ENCODE measurements around the gene PRMT3. TPM values are rescaled to one million over a fixed set of nuclear protein-coding genes. Genes with fewer than 3 reads are reported as not detected.

Gene PRMT3
- total and polyA plus RNA-seq, 2 of the 13 experiments (the other 11 are each of a cell fraction or from before 2014, with no cell fraction given), result 9.1 to 27.7 TPM

- Histone ChIP-seq H3K4me3 (replicated peaks in 1 of 3; ENCODE audit: insufficient read depth in 1 of 3, low read depth in 2 of 3, low read length in 3 of 3) (no peak overlapping the region), H3K9me3 (ENCODE audit: low read length) (no peaks in the 10 kb centered on the region), H3K79me2 (ENCODE audit: insufficient read depth, low read length) (no peaks in the 10 kb centered on the region), H4K20me1 (ENCODE audit: insufficient read depth, low read length) (no peaks in the 10 kb centered on the region), H3K4me1 (ENCODE audit: insufficient read depth, low read length) (peaks cover 23% of the 10 kb centered on the region), H3K9ac (ENCODE audit: insufficient read depth, low read depth, low read length) (no peak overlapping the region), H3K27ac (ENCODE audit: extremely low read length, insufficient read depth, low read length) (no peak overlapping the region), H2AFZ (ENCODE audit: low read length) (peak overlapping the region; percentile 27), H3K27me3 (ENCODE audit: control insufficient read depth in 1 of 2, insufficient read depth in 2 of 2, low read length in 2 of 2) (no peaks in the 10 kb centered on the region), H3K4me2 (ENCODE audit: low read depth, low read length) (no peak overlapping the region), H3K36me3 (replicated peaks in 1 of 2; ENCODE audit: control insufficient read depth in 1 of 2, insufficient read depth in 2 of 2, low read length in 2 of 2) (no peaks in the 10 kb centered on the region)
- WGBS (ENCODE audit: low lambda C conversion rate), result 36% methylated on average over 7 of the region's 7 CpGs
- no TSS peak for BruUV-seq (replicated peaks)
- CTCF ChIA-PET (ENCODE audit: low intra/inter-chr PET ratio, low total read pairs), result no interaction called here
- ATAC-seq, result no peak
- no peak for FAIRE-seq
- no peak for DNase-seq (ENCODE audit: low spot score)
- in situ Hi-C loops (cut with HindIII; ENCODE audit: extremely low pct_ligation_motif_present, low pct_unique_long_range_greater_than_20kb), result loop anchor here (5.0 to 10.0 kb wide), 3 partner anchors 109 to 406 kb away; no protein-coding TSS in a partner anchor
- TF ChIP-seq, protein P1, sequence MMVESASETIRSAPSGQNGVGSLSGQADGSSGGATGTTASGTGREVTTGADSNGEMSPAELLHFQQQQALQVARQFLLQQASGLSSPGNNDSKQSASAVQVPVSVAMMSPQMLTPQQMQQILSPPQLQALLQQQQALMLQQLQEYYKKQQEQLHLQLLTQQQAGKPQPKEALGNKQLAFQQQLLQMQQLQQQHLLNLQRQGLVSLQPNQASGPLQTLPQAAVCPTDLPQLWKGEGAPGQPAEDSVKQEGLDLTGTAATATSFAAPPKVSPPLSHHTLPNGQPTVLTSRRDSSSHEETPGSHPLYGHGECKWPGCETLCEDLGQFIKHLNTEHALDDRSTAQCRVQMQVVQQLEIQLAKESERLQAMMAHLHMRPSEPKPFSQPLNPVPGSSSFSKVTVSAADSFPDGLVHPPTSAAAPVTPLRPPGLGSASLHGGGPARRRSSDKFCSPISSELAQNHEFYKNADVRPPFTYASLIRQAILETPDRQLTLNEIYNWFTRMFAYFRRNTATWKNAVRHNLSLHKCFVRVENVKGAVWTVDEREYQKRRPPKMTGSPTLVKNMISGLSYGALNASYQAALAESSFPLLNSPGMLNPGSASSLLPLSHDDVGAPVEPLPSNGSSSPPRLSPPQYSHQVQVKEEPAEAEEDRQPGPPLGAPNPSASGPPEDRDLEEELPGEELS (CRISPR knock-in tag; IDR thresholded peaks at IDR 0.05), result no peak
- 0 out of 4 replicates have a peak, but pooled peaks of 1 of the 2 experiments have one; percentile 19 for TF ChIP-seq MAFK (conservative IDR thresholded peaks at IDR 0.05 in 1 of 2, IDR thresholded peaks at IDR 0.05 in 1 of 2; ENCODE audit: low read length in 2 of 2)
- intact Hi-C loops (cut with micrococcal nuclease; ENCODE audit: unreplicated experiment), result loop anchor here (10.0 kb wide), 1 partner anchor 446 kb away; no protein-coding TSS in a partner anchor
- POLR2A ChIA-PET, result no interaction called here
Measured at GRCh38 chr11:20351136-20351535, 36.4 kb upstream of the PRMT3 start.

GRCh38 chr11:20351751-20352262 is 35.7 kb upstream of the PRMT3 start:
- 2% methylated on average over 2 of the region's 2 CpGs for WGBS (ENCODE audit: low lambda C conversion rate)
- no TSS peak for BruUV-seq (replicated peaks)
- no peak overlapping the region for H3K27ac ChIP-seq (ENCODE audit: extremely low read length, insufficient read depth, low read length)
- no peaks in the 10 kb centered on the region for H3K9me3 ChIP-seq (ENCODE audit: low read length)
- intact Hi-C loops (cut with micrococcal nuclease; ENCODE audit: unreplicated experiment), result loop anchor here (10.0 kb wide), 1 partner anchor 447 kb away; no protein-coding TSS in a partner anchor
- H2AFZ ChIP-seq (ENCODE audit: low read length), result no peak overlapping the region
- H3K79me2 ChIP-seq (ENCODE audit: insufficient read depth, low read length), result no peaks in the 10 kb centered on the region
- H3K4me1 ChIP-seq (ENCODE audit: insufficient read depth, low read length), result peaks cover 30% of the 10 kb centered on the region
- ChIA-PET CTCF (ENCODE audit: low intra/inter-chr PET ratio, low total read pairs) (no interaction called here), POLR2A (no interaction called here)
- H4K20me1 ChIP-seq (ENCODE audit: insufficient read depth, low read length), result no peaks in the 10 kb centered on the region
- H3K4me3 ChIP-seq (replicated peaks in 1 of 3; ENCODE audit: insufficient read depth in 1 of 3, low read depth in 2 of 3, low read length in 3 of 3), result no peak overlapping the region
- H3K9ac ChIP-seq (ENCODE audit: insufficient read depth, low read depth, low read length), result no peak overlapping the region
- FAIRE-seq (no peak), ATAC-seq (no peak), DNase-seq (ENCODE audit: low spot score) (no peak)
- no peaks in the 10 kb centered on the region for H3K36me3 ChIP-seq (replicated peaks in 1 of 2; ENCODE audit: control insufficient read depth in 1 of 2, insufficient read depth in 2 of 2, low read length in 2 of 2)
- H3K4me2 ChIP-seq (ENCODE audit: low read depth, low read length), result no peak overlapping the region
- H3K27me3 ChIP-seq (ENCODE audit: control insufficient read depth in 1 of 2, insufficient read depth in 2 of 2, low read length in 2 of 2), result no peaks in the 10 kb centered on the region
- in situ Hi-C loops (cut with HindIII; ENCODE audit: extremely low pct_ligation_motif_present, low pct_unique_long_range_greater_than_20kb), result loop anchor here (5.0 to 10.0 kb wide), 3 partner anchors 110 to 407 kb away; no protein-coding TSS in a partner anchor
- TF ChIP-seq GZF1 (CRISPR knock-in tag; IDR thresholded peaks at IDR 0.05) (no peak), HNRNPLL (IDR thresholded peaks at IDR 0.05; ENCODE audit: low read depth, low read length, poor library complexity, severe bottlenecking) (no peak), RXRB (CRISPR knock-in tag; IDR thresholded peaks at IDR 0.05; ENCODE audit: borderline replicate concordance) (no peak), NR2F2 (IDR thresholded peaks at IDR 0.05; ENCODE audit: borderline replicate concordance, low read depth) (no peak), ZGPAT (CRISPR knock-in tag; IDR thresholded peaks at IDR 0.05) (no peak)
- TF ChIP-seq, protein P2, sequence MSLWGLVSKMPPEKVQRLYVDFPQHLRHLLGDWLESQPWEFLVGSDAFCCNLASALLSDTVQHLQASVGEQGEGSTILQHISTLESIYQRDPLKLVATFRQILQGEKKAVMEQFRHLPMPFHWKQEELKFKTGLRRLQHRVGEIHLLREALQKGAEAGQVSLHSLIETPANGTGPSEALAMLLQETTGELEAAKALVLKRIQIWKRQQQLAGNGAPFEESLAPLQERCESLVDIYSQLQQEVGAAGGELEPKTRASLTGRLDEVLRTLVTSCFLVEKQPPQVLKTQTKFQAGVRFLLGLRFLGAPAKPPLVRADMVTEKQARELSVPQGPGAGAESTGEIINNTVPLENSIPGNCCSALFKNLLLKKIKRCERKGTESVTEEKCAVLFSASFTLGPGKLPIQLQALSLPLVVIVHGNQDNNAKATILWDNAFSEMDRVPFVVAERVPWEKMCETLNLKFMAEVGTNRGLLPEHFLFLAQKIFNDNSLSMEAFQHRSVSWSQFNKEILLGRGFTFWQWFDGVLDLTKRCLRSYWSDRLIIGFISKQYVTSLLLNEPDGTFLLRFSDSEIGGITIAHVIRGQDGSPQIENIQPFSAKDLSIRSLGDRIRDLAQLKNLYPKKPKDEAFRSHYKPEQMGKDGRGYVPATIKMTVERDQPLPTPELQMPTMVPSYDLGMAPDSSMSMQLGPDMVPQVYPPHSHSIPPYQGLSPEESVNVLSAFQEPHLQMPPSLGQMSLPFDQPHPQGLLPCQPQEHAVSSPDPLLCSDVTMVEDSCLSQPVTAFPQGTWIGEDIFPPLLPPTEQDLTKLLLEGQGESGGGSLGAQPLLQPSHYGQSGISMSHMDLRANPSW (CRISPR knock-in tag; IDR thresholded peaks at IDR 0.05; ENCODE audit: borderline replicate concordance), result no peak
